HG02938 (cell line): ENCODE results near the gene YAP1.

Experiments
- ATAC-seq: cut with Tn5 transposase; IDR thresholded peaks from one replicate; pipeline ENCODE4 v1.9.1; 2021; ENCODE audit warnings: mild to moderate bottlenecking, moderate library complexity; ENCODE audit not compliant: unreplicated experiment

Gene YAP1

DNA sequence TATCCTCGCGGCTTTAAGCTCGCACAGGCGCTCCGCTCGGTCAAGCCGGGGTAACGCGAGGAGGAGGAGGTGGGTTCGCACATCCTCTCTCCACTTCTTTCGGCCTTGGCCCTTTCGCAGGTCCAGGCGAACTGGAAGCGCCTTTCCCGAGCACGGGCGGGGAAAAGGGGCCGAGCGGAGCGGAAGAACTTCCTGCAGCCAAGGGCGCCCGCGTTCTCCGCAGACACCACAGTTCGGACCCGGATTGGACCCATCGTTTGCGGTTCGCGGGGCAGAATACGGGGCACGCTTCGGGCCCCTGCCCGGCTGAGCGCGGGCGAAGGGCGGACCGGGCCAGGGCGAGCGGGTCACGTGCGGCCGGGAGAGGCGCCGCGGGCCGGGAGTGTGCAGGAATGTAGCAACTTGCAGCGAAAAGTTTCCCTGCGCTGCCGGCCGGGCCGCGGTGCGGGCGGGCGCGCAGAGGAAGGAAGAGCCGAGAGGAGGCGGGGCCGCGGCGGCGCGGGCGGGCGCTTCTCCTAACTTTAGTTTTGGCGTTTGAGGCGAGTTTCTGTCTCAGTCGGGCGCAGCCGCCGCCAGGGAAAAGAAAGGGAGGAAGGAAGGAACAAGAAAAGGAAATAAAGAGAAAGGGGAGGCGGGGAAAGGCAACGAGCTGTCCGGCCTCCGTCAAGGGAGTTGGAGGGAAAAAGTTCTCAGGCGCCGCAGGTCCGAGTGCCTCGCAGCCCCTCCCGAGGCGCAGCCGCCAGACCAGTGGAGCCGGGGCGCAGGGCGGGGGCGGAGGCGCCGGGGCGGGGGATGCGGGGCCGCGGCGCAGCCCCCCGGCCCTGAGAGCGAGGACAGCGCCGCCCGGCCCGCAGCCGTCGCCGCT is at the start of gene YAP1:
Gene YAP1, plus strand, starts transcription at position 552 of the 865 bp plus-strand sequence. CDS start 402 bp downstream, outside the sequence.
- ATAC-seq, result peak; percentile 87

- no peak for ATAC-seq
Observed at GRCh38 chr11:102061276-102061675, 49.0 kb upstream of the YAP1 start.

DNA sequence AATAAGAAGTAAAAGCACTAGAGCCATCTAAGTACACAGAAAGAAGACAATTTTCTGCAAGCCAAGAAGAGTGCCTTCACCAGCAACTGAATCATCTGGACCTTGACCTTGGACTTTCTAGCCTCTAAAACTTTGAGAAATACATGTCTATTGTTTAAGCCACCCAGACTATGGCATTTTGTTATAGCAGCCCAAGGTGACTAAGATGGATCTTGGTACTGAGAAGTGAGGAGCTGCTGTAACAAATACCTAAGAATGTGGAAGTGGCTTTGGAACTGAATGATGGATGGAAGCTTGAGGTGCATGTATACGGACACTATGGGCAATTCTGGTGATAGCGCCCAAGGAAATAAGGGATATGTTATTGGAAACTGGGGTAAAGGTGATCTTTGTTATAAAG is 48.1 kb upstream of the YAP1 start:
- ATAC-seq, result no peak

DNA sequence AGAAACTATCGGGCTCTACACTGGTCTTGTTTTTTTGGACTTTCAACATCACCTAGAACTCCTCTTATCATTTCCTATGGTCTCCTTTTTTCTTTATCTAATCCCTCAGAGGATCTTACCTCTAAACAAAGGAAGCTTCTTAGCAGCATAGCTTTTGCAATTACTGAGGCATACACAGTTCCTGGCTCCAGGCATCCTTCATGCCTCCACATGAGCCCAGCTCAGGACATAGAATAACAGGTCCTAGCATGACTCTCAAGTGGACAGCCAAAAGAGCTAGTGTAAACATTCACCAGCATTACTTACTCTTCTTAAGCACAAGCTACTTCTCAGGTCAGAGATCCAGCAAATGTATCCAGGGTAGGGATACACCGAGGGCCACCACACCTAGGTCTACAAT is 45.9 kb upstream of the YAP1 start:
- no peak for ATAC-seq

GRCh38 chr11:102070766-102071165 is 39.5 kb upstream of the YAP1 start:
- no peak for ATAC-seq

DNA sequence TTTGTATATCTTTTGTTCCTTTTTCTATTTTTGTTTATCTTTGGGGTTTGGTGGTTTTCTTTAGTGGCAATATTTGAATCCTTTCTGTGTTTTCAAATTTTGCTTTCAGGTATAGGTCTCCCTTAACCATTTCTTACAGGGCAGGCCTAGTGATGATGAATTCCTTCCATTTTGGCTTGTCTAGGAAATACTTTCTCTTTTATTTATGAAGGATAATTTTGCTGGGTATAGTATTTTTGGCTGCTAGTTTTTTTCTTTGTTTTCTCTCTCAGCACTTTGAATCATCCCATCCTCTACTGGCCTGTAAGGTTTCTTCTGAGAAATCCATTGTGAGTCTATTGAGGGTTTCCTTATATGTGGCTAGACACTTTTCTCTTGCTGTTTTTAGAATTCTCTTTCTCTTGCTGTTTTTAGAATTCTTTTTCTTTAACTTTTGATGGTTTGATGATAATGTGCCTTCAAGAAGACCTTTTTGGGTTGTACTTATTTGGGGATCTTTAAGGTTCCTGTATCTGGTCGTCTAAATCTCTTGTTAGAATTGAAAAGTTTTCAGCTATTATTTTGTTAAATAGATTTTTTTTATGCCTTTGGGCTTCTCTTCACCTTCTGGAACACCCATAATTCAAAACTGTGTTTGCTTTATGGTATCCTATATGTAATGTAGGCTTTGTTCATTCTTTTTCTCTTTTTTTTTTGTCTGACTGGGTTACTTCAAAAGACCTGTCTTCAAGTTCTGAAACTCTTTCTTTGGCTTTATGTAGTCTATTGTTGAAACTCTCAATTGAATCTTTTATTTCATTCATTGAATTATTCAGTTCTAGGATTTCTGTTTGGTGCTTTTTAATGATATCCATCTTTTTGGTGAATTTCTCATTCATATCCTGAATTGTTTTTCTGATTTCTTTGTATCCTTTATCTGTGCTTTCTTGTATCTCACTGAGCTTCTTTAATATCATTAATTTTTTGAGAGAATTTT is 38.5 kb upstream of the YAP1 start:
- ATAC-seq, result no peak

DNA sequence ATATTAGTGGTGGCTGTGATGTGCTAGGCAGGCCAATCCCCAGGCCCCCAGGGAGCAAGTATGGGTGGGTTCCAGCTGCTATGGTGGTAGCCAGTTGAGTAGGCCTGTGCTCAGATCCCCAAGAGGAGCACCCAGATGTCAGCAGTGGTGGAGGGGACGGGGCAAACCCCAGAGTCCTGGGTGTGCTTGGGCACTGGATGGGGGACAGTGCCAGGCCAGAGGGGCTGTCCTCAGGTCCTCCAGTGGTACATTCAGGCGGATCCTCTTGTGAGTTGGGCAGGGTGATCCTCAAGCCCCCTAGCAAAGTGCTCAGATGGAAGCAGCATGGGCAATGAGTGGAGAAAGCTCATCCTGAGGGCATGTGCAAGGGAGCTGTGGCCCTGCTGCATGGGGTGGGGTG is 37.0 kb upstream of the YAP1 start:
- no peak for ATAC-seq

- no peak for ATAC-seq
Observed at GRCh38 chr11:102079625-102080024, 30.6 kb upstream of the YAP1 start.

- ATAC-seq, result no peak
Observed at GRCh38 chr11:102081313-102081712, 28.9 kb upstream of the YAP1 start.

DNA sequence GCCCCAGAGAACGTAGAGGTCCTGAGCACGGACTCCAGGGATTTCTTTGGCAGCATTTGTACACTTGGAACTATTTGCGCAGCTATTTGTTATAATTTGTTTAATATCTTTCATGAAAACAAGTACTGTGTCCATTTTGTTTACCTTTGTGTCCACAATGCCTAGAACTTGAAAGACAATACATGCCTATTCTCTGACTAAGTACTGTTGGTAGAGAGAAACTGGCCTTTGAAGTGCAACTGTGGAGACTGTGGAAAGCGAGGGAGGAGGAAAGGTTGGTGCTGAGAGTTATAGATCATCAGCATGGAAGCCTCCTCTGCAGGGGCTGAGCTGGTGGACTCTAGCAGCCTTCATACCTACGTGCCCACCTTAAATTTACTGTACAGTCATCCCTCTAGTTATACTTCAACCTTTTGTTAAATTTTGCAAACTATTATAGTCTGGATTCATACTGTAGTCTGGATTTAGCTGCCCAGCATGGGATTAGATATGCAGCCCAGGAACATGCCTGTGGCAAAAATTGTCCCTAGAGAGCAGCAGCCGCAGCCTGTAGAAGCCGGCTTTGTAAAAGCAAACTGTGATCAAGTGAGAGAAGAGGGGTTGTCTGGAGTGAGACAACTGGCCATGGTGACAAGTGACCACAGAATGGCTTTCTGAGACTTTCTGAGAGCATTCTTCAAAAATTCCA is 24.2 kb upstream of the YAP1 start:
- no peak for ATAC-seq

DNA sequence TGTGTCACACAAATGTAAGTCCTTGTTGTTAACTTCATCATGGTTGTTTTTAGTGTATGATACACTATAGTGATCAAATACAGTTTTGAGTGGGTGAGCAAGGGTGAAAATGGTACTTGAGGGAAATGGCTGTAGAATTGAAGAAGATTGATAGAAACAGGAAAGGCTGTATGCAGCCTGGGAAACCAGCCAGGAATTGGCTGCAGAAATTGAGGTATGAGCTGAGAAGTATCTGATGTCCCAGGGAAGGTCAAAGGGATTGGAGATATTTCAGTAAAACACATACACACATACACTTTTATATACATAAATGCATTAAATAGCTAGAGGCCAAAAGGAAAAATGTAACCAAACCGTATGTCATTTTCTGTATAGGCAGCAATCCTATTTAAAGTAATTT is 13.1 kb upstream of the YAP1 start:
- no peak for ATAC-seq

DNA sequence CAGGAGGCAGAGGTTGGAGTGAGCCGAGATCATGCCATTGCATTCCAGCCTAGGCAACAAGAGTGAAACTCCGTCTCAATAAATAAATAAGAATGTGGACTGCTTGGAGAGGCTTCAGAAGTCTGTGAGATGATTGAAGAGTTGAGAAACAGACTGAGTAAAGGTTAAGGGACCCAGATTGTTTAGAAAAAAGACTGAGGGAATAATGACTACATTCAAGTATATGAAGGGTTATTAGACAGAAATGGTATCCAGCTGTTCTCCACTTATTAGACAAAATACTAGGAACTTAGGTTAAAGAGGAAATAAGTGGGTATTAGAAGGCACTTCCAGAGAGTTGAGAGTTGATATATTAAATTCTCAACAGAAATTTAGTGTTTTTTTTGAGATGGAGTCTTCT is 10.5 kb upstream of the YAP1 start:
- no peak for ATAC-seq

- ATAC-seq, result no peak
Observed at GRCh38 chr11:102108734-102109440, 1.4 kb upstream of the YAP1 start.

- ATAC-seq, result peak; percentile 22
Observed at GRCh38 chr11:102110761-102111010, 439 bp downstream of the YAP1 start.

DNA sequence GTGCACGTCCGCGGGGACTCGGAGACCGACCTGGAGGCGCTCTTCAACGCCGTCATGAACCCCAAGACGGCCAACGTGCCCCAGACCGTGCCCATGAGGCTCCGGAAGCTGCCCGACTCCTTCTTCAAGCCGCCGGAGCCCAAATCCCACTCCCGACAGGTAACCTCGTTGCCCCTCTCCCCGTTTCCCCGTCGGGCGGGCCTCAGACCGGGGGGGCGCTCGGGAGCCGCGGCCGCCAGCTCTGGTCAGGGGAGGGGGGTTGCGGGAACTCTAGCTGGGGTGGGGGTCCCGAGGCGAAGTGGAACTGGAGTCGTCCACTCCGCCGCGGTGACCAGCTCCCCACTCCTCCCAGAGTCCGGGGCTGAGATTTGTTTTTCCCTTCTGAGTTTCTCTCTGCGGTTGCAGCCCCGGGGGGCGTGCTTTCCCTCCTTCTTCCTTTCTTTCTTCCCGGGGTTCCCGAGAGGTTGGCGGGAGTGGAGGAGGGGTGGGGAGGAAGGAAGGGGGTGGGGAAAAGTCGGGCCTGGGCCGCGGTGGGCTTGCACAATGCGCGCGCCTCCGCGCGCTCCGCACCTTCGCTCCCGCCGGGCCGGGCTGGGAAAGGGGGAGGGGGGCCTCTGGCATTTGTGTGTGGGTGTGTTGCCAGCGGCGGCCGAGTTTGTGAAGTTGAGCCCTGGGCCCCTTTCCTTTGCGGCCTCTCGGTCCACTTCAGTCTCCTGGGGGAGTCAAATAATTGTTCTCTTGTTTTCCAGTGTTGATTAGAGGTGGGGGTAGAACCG is 952 bp downstream of the YAP1 start:
- ATAC-seq, result no peak

- no peak for ATAC-seq
Observed at GRCh38 chr11:102111787-102112508, 1.7 kb downstream of the YAP1 start.

- no peak for ATAC-seq
Observed at GRCh38 chr11:102112509-102112821, 2.2 kb downstream of the YAP1 start.

DNA sequence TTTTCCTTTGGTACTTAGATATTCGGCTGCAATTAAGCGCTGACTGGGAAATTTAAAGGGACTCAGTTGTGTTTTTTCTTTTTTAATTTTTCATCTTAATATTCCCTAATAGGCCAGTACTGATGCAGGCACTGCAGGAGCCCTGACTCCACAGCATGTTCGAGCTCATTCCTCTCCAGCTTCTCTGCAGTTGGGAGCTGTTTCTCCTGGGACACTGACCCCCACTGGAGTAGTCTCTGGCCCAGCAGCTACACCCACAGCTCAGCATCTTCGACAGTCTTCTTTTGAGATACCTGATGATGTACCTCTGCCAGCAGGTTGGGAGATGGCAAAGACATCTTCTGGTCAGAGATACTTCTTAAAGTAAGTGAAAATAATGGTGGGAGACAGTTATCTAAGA is 3.8 kb downstream of the YAP1 start:
- no peak for ATAC-seq

DNA sequence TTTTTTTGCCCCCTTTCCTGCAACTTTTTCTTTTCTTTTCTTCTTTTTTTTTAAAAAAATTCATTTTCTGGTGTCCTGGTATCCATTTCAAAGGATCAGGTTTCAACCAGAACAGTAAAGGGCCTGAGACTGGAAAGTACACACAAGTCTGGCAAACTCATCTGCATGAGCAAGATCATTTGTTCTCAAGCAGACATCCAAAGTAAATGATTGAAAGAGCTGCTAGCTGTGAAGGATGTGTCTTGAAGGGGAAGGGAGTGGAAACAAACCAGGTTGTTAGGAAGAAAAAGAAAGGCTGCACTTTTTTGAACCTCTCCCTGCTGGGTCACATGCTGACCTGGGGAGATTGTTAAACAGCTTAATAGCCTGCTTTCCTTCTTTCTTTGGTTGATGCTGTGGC is 5.3 kb downstream of the YAP1 start:
- no peak for ATAC-seq
